Epithelial cell of prostate (primary cell): ENCODE measurements around the gene QRSL1.
"Not testable (repeated sequence)": the region's sequence is repeated elsewhere in the genome, so short reads cannot be mapped to it uniquely, and the experiment has no call there.

ENCODE experiments used
- DNase-seq: peaks from one replicate; pipeline ENCODE4 v3.0.0-alpha.2; 2011; ENCODE audit warnings: low read depth, low spot score
- H3K27ac ChIP-seq: fragments of 450-650 bp; 2 replicates; pipeline ENCODE4 v1.5.1; 2017; ENCODE audit warnings: mild to moderate bottlenecking

Gene QRSL1

GRCh38 chr6:106667022-106667402 is 37.6 kb downstream of the QRSL1 start:
- no peak overlapping the region for H3K27ac ChIP-seq
- no peak for DNase-seq

- H3K27ac ChIP-seq, result no peak overlapping the region
- no peak for DNase-seq
These were observed 40.9 kb downstream of the QRSL1 start for GRCh38 chr6:106670236-106670635.

GRCh38 chr6:106671651-106672050 is 42.3 kb downstream of the QRSL1 start:
- H3K27ac ChIP-seq, result no peak overlapping the region

GRCh38 chr6:106674541-106675229 is 45.3 kb downstream of the QRSL1 start:
- no peak overlapping the region for H3K27ac ChIP-seq
- no peak for DNase-seq

More at GRCh38 chr6:106671651-106672050, 42.3 kb downstream of the QRSL1 start:
- DNase-seq, result no peak

- no peak for DNase-seq
- no peak overlapping the region for H3K27ac ChIP-seq
These were observed 47.9 kb downstream of the QRSL1 start for GRCh38 chr6:106677282-106677681.

GRCh38 chr6:106684011-106684410 is 54.6 kb downstream of the QRSL1 start:
- no peak overlapping the region for H3K27ac ChIP-seq
- no peak for DNase-seq

GRCh38 chr6:106685833-106686232 is 56.5 kb downstream of the QRSL1 start:
- no peak overlapping the region for H3K27ac ChIP-seq
- DNase-seq, result no peak

GRCh38 chr6:106688177-106688951 is 59.0 kb downstream of the QRSL1 start:
- DNase-seq, result no peak
- H3K27ac ChIP-seq, result no peak overlapping the region

- peak; percentile 39 for DNase-seq
- H3K27ac ChIP-seq, result peak overlapping the region; percentile 23
These were observed 62.9 kb downstream of the QRSL1 start for GRCh38 chr6:106692112-106692818.

GRCh38 chr6:106692819-106693208 is 63.4 kb downstream of the QRSL1 start:
- H3K27ac ChIP-seq, result peak overlapping the region; percentile 23
- DNase-seq, result no peak

GRCh38 chr6:106693418-106693817 is 64.0 kb downstream of the QRSL1 start:
- no peak overlapping the region for H3K27ac ChIP-seq
- DNase-seq, result no peak

- no peak for DNase-seq
- no peak overlapping the region for H3K27ac ChIP-seq
These were observed 65.0 kb downstream of the QRSL1 start for GRCh38 chr6:106694343-106694742.

- no peak overlapping the region for H3K27ac ChIP-seq
- no peak for DNase-seq
These were observed 71.2 kb downstream of the QRSL1 start for GRCh38 chr6:106700581-106700980.

GRCh38 chr6:106701201-106701600 is 71.8 kb downstream of the QRSL1 start:
- H3K27ac ChIP-seq, DNase-seq: not testable (repeated sequence)

- no peak for DNase-seq
- H3K27ac ChIP-seq, result no peak overlapping the region
These were observed 72.7 kb downstream of the QRSL1 start for GRCh38 chr6:106702046-106702445.

GRCh38 chr6:106702451-106703110 is 73.2 kb downstream of the QRSL1 start:
- H3K27ac ChIP-seq, result no peak overlapping the region
- DNase-seq, result no peak

- no peak for DNase-seq
- H3K27ac ChIP-seq, result no peak overlapping the region
These were observed 74.9 kb downstream of the QRSL1 start for GRCh38 chr6:106704327-106704726.

- no peak overlapping the region for H3K27ac ChIP-seq
- no peak for DNase-seq
These were observed 75.8 kb downstream of the QRSL1 start for GRCh38 chr6:106705156-106705555.

- DNase-seq, result no peak
- H3K27ac ChIP-seq, result no peak overlapping the region
These were observed 81.2 kb downstream of the QRSL1 start for GRCh38 chr6:106710580-106710979.

GRCh38 chr6:106714281-106714680 is 84.9 kb downstream of the QRSL1 start:
- no peak overlapping the region for H3K27ac ChIP-seq
- DNase-seq, result no peak

- peak overlapping the region; percentile 67 for H3K27ac ChIP-seq
- DNase-seq, result peak; percentile 58
These were observed 86.5 kb downstream of the QRSL1 start for GRCh38 chr6:106715922-106716321.
